ENCODE results near the gene INTS3. TPM values are rescaled to one million over a fixed set of nuclear protein-coding genes. Genes with fewer than 3 reads are reported as not detected.
A peak's percentile ranks its signal among the peaks of the same experiment; 100 is the strongest.

Gene INTS3
- total RNA-seq, 1 donor from 2014 or later, result 79.2 TPM

GRCh38 chr1:153795934-153796785 is 68.3 kb downstream of the INTS3 start:
- Mint-ChIP-seq H3K9me3 (no peaks in the 10 kb centered on the region), H3K4me1 (peaks cover 40% of the 10 kb centered on the region), H3K36me3 (ENCODE audit: low read depth) (peaks cover 4% of the 10 kb centered on the region), H3K4me3 (peak overlapping the region; percentile 90), H3K27ac (ENCODE audit: unreplicated experiment) (no peak overlapping the region), H3K27me3 (ENCODE audit: low read depth) (peaks cover 4% of the 10 kb centered on the region)
- TF ChIP-seq CTCF (conservative IDR thresholded peaks at IDR 0.05), result no peak
- no peak for DNase-seq (ENCODE audit: low read depth, low spot score)

GRCh38 chr1:153796786-153797659 is 69.2 kb downstream of the INTS3 start:
- peak; percentile 70 for DNase-seq (ENCODE audit: low read depth, low spot score)
- peaks cover 4% of the 10 kb centered on the region for H3K27me3 Mint-ChIP-seq (ENCODE audit: low read depth)
- H3K4me1 Mint-ChIP-seq, result peaks cover 36% of the 10 kb centered on the region
- no peak overlapping the region for H3K27ac Mint-ChIP-seq (ENCODE audit: unreplicated experiment)
- H3K36me3 Mint-ChIP-seq (ENCODE audit: low read depth), result peaks cover 4% of the 10 kb centered on the region
- H3K4me3 Mint-ChIP-seq, result peak overlapping the region; percentile 89
- no peaks in the 10 kb centered on the region for H3K9me3 Mint-ChIP-seq
- peak; percentile 86 for TF ChIP-seq CTCF (conservative IDR thresholded peaks at IDR 0.05)

GRCh38 chr1:153798468-153798780 is 70.6 kb downstream of the INTS3 start:
- Mint-ChIP-seq H3K9me3 (no peaks in the 10 kb centered on the region), H3K27ac (ENCODE audit: unreplicated experiment) (peak overlapping the region; percentile 63), H3K4me1 (peaks cover 23% of the 10 kb centered on the region), H3K36me3 (ENCODE audit: low read depth) (peaks cover 4% of the 10 kb centered on the region), H3K4me3 (peak overlapping the region; percentile 56), H3K27me3 (ENCODE audit: low read depth) (peaks cover 4% of the 10 kb centered on the region)
- no peak for DNase-seq (ENCODE audit: low read depth, low spot score)
- no peak for TF ChIP-seq CTCF (conservative IDR thresholded peaks at IDR 0.05)

- Mint-ChIP-seq H3K4me1 (peaks cover 26% of the 10 kb centered on the region), H3K27ac (ENCODE audit: unreplicated experiment) (no peak overlapping the region), H3K36me3 (ENCODE audit: low read depth) (peaks cover 4% of the 10 kb centered on the region), H3K4me3 (no peak overlapping the region), H3K9me3 (no peaks in the 10 kb centered on the region), H3K27me3 (ENCODE audit: low read depth) (peaks cover 4% of the 10 kb centered on the region)
- no peak for DNase-seq (ENCODE audit: low read depth, low spot score)
- TF ChIP-seq CTCF (conservative IDR thresholded peaks at IDR 0.05), result no peak
Observed at GRCh38 chr1:153799016-153799415, 71.2 kb downstream of the INTS3 start.

GRCh38 chr1:153799566-153800465 is 72.0 kb downstream of the INTS3 start:
- H3K4me1 Mint-ChIP-seq, result peaks cover 21% of the 10 kb centered on the region
- H3K27me3 Mint-ChIP-seq (ENCODE audit: low read depth), result peaks cover 2% of the 10 kb centered on the region
- DNase-seq (ENCODE audit: low read depth, low spot score), result no peak
- no peaks in the 10 kb centered on the region for H3K9me3 Mint-ChIP-seq
- H3K36me3 Mint-ChIP-seq (ENCODE audit: low read depth), result peaks cover 4% of the 10 kb centered on the region
- no peak overlapping the region for H3K4me3 Mint-ChIP-seq
- TF ChIP-seq CTCF (conservative IDR thresholded peaks at IDR 0.05), result no peak
- no peak overlapping the region for H3K27ac Mint-ChIP-seq (ENCODE audit: unreplicated experiment)
